ENCODE data around the gene AR.

GRCh38 chrX:67543818-67544217 lies at the start of gene AR:
- TF ChIP-seq TEAD4 (IDR thresholded peaks at IDR 0.05; ENCODE audit: low read depth, low read length) (no peak), RAD21 (IDR thresholded peaks at IDR 0.05 in 1 of 2, conservative IDR thresholded peaks at IDR 0.05 in 1 of 2; ENCODE audit: low read depth in 2 of 2, low read length in 2 of 2) (no peak), POLR2AphosphoS5 (IDR thresholded peaks at IDR 0.05; ENCODE audit: low read depth, low read length) (no peak), GABPA (IDR thresholded peaks at IDR 0.05; ENCODE audit: borderline replicate concordance, insufficient read depth, low read length) (no peak), HDAC6 (IDR thresholded peaks at IDR 0.05; ENCODE audit: low read depth, low read length) (no peak), CEBPB (IDR thresholded peaks at IDR 0.05; ENCODE audit: low read depth, low read length) (no peak), CTCF (IDR thresholded peaks at IDR 0.05; ENCODE audit: control extremely low read depth in 1 of 3, insufficient read depth in 1 of 3, low read depth in 1 of 3, low read length in 3 of 3) (no peak), ATF2 (IDR thresholded peaks at IDR 0.05; ENCODE audit: low read length) (no peak)

Measured in H1 (cell line).